B cell (primary cell): ENCODE data around the gene TTC6. TPM values are rescaled to one million over a fixed set of nuclear protein-coding genes. Genes with fewer than 3 reads are reported as not detected.

ENCODE experiments used
- ATAC-seq: fragments of 200-7000 bp; cut with Tn5 transposase; one replicate; pipeline ENCODE4 v1.10.0; 2021; ENCODE audit warnings: low read depth, mild to moderate bottlenecking, moderate number of reproducible peaks, moderate library complexity
- CTCF ChIA-PET: fragments of 350-600 bp; sonication (Branson Sonifier 250); formaldehyde crosslinking; loops from one replicate; lab custom pipeline; 2021; ENCODE audit warnings: antibody characterized with exemption, inconsistent platforms; lab: Charles Lee
- POLR2A ChIA-PET: fragments of 350-600 bp; sonication (Branson Sonifier 250); formaldehyde crosslinking; loops from one replicate; lab custom pipeline; 2021; ENCODE audit warnings: antibody characterized with exemption; lab: Charles Lee
- DNase-seq: peaks from one replicate; pipeline ENCODE4 v3.0.0; 2013
- H2AFZ ChIP-seq: 2 replicates; pipeline ENCODE4 v1.6.1; 2012; ENCODE audit warnings: mild to moderate bottlenecking, low read depth, low read length; ENCODE audit not compliant: insufficient read depth, poor library complexity, severe bottlenecking
- H3K27ac ChIP-seq, 2 donors: 1 replicate in 1 of 2; 2 replicates in 1 of 2; pipeline ENCODE4 v1.5.1; 2012 to 2013; ENCODE audit warnings: low read length in 2 of 2, mild to moderate bottlenecking in 2 of 2, moderate library complexity in 1 of 2
- H3K27me3 ChIP-seq, 4 experiments: fragments of 200-600 bp in 1 of 4; sonication (generic) in 1 of 4; replicated peaks in 1 of 4; 1 replicate in 2 of 4; 2 replicates in 2 of 4; pipeline versions ENCODE4 v1.6.1 to v1.7.0; 2013 to 2016; ENCODE audit warnings: low read length in 3 of 4, mild to moderate bottlenecking in 2 of 4, mixed read lengths in 1 of 4, moderate library complexity in 1 of 4; ENCODE audit not compliant: insufficient read depth in 4 of 4, control insufficient read depth in 3 of 4; ENCODE audit errors: control extremely low read depth in 1 of 4
- H3K36me3 ChIP-seq, 2 experiments: replicated peaks in 1 of 2; 1 replicate in 1 of 2; 2 replicates in 1 of 2; pipeline versions ENCODE4 v1.6.1 to v1.7.1; 2013; ENCODE audit warnings: low read length in 1 of 2; ENCODE audit not compliant: insufficient read depth in 2 of 2, control insufficient read depth in 1 of 2; ENCODE audit errors: control extremely low read depth in 1 of 2, extremely low read depth in 1 of 2
- H3K4me1 ChIP-seq, 2 donors: fragments of 200-600 bp in 1 of 2; sonication (generic) in 1 of 2; 1 replicate in 1 of 2; 2 replicates in 1 of 2; pipeline versions ENCODE4 v1.5.1 to v1.6.1; 2013 to 2017; ENCODE audit warnings: low read length in 2 of 2; ENCODE audit not compliant: control insufficient read depth in 2 of 2, insufficient read depth in 2 of 2
- H3K4me2 ChIP-seq: replicated peaks from 2 replicates; pipeline ENCODE3; 2012; ENCODE audit warnings: mild to moderate bottlenecking, low read depth, low read length; ENCODE audit not compliant: poor library complexity, severe bottlenecking
- H3K4me3 ChIP-seq, 5 experiments: fragments of 200-600 bp in 1 of 5; sonication (generic) in 1 of 5; 1 replicate in 3 of 5; 2 replicates in 2 of 5; pipeline versions ENCODE4 v1.5.1 to v1.7.0; 2011 to 2016; ENCODE audit warnings: low read length in 4 of 5, mild to moderate bottlenecking in 4 of 5, low read depth in 2 of 5, control low read depth in 1 of 5, moderate library complexity in 1 of 5; ENCODE audit not compliant: insufficient read depth in 1 of 5; ENCODE audit errors: control extremely low read depth in 1 of 5, extremely low read depth in 1 of 5
- H3K79me2 ChIP-seq: fragments of 200-600 bp; sonication (generic); one replicate; pipeline ENCODE4 v1.6.0; 2016; ENCODE audit warnings: low read length; ENCODE audit not compliant: control insufficient read depth, insufficient read depth
- H3K9ac ChIP-seq: fragments of 200-600 bp; sonication (generic); 2 replicates; pipeline ENCODE4 v1.6.1; 2017; ENCODE audit warnings: mild to moderate bottlenecking, low read length, moderate library complexity
- H3K9me3 ChIP-seq, 3 donors: one replicate each; pipeline versions ENCODE4 v1.6.1 to v1.7.1; 2013; ENCODE audit warnings: low read length in 2 of 3; ENCODE audit not compliant: control insufficient read depth in 2 of 3, insufficient read depth in 1 of 3; ENCODE audit errors: control extremely low read depth in 1 of 3
- H4K20me1 ChIP-seq: 2 replicates; pipeline ENCODE4 v1.6.0; 2012; ENCODE audit warnings: mild to moderate bottlenecking, low read length; ENCODE audit not compliant: insufficient read depth, control insufficient read depth, poor library complexity, severe bottlenecking
- H3K27ac Mint-ChIP-seq: one replicate; pipeline ENCODE4 v1.8.0; 2021; ENCODE audit warnings: mixed read lengths
- H3K27me3 Mint-ChIP-seq: one replicate; pipeline ENCODE4 v1.8.0; 2021; ENCODE audit warnings: mixed read lengths
- H3K4me1 Mint-ChIP-seq: one replicate; pipeline ENCODE4 v1.8.0; 2021; ENCODE audit warnings: mixed read lengths
- H3K4me3 Mint-ChIP-seq: one replicate; pipeline ENCODE4 v1.8.0; 2021; ENCODE audit warnings: mixed read lengths
- H3K9me3 Mint-ChIP-seq: one replicate; pipeline ENCODE4 v1.8.0; 2022; ENCODE audit warnings: mixed read lengths; ENCODE audit not compliant: insufficient read depth
- CTCF ChIP-seq: fragments of 200-600 bp; IDR thresholded peaks from one replicate; pipeline ENCODE4 v1.8.0; 2022; ENCODE audit warnings: antibody characterized with exemption, mild to moderate bottlenecking
- EZH2 ChIP-seq: IDR thresholded peaks from 2 replicates; pipeline ENCODE4 v1.6.1; 2012; ENCODE audit warnings: borderline replicate concordance, low read depth, mild to moderate bottlenecking, moderate library complexity, low read length; ENCODE audit not compliant: insufficient read depth, poor library complexity, severe bottlenecking
- WGBS: methylation state at CpG from one replicate; pipeline ENCODE4 v1.1.5; 2013; ENCODE audit warnings: missing lambda C conversion rate; ENCODE audit not compliant: insufficient coverage; 5-methylcytosine and 5-hydroxymethylcytosine counted together
- intact Hi-C: fragments of 100-400 bp; cut with micrococcal nuclease; formaldehyde crosslinking; loops from one replicate; pipeline ENCODE4 v1.10.0; 2022
- polyA plus RNA-seq: library from polyadenylated mRNA; depleted of rRNA; stranded (reverse); fragments of >200 nt; gene quantifications from 2 replicates; pipeline ENCODE4 v1.2.3, GENCODE V29; 2012
- total RNA-seq, 2 donors: library from RNA; stranded (reverse); fragments of 120-200 nt in 1 of 2; gene quantifications; 1 replicate in 1 of 2; 2 replicates in 1 of 2; pipeline versions ENCODE4 v1.2.3 to v1.2.4, GENCODE V29; 2013 to 2022

TTC6 gene
- total and polyA plus RNA-seq, 2 donors (not counting 1 experiment from before 2014, with no cell fraction given): not detected

DNA sequence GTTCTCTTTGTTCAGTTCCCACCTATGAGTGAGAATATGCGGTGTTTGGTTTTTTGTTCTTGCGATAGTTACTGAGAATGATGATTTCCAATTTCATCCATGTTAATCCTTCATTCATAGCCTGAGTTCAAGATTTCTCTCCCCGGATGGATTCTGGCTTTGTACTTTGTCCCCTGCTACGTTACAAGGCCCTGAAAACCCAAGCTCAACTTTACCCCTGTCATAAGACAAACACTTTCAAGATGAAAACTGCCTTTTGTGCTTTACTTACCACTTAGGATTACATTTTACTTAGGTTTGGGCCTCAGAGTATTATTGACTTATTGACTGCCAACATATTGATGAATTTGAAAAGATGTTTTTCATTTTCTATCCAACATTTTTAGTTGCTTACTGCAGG lies 36.7 kb upstream of the TTC6 start:
- H3K27me3 Mint-ChIP-seq: no peaks in the 10 kb centered on the region
- Histone ChIP-seq H3K4me2 (no peak overlapping the region), H3K27me3 (no peaks in the 10 kb centered on the region), H3K9ac (no peak overlapping the region), H3K79me2 (no peaks in the 10 kb centered on the region), H3K27ac (no peak overlapping the region), H2AFZ (no peak overlapping the region), H3K4me3 (no peak overlapping the region), H3K9me3 (peaks cover 0 to 3% (median 2%) of the 10 kb centered on the region in 3 donors), H3K36me3 (no peaks in the 10 kb centered on the region), H3K4me1 (no peaks in the 10 kb centered on the region), H4K20me1 (no peaks in the 10 kb centered on the region)
- 70% methylated on average over 2 of the region's 4 CpGs for WGBS
- no peaks in the 10 kb centered on the region for H3K9me3 Mint-ChIP-seq
- no peak for DNase-seq
- H3K4me1 Mint-ChIP-seq: no peaks in the 10 kb centered on the region
- CTCF ChIA-PET: no interaction called here
- no peak overlapping the region for H3K4me3 Mint-ChIP-seq
- H3K27ac Mint-ChIP-seq: no peak overlapping the region
- TF ChIP-seq EZH2 (no peak), CTCF (no peak)
- intact Hi-C loops: no loop called here
- POLR2A ChIA-PET: no interaction called here
- ATAC-seq: no peak

GRCh38 chr14:37559386-37559785 lies 36.0 kb upstream of the TTC6 start:
- H2AFZ ChIP-seq: no peak overlapping the region
- H3K4me3 ChIP-seq: no peak overlapping the region
- H3K79me2 ChIP-seq: no peaks in the 10 kb centered on the region
- DNase-seq (no peak), ATAC-seq (no peak)
- H3K9ac ChIP-seq: no peak overlapping the region
- Mint-ChIP-seq H3K27ac (no peak overlapping the region), H3K9me3 (no peaks in the 10 kb centered on the region), H3K4me1 (no peaks in the 10 kb centered on the region), H3K4me3 (no peak overlapping the region), H3K27me3 (no peaks in the 10 kb centered on the region)
- H3K27ac ChIP-seq: no peak overlapping the region
- POLR2A ChIA-PET: no interaction called here
- intact Hi-C loops: no loop called here
- no peaks in the 10 kb centered on the region for H3K36me3 ChIP-seq
- no peaks in the 10 kb centered on the region for H3K4me1 ChIP-seq
- WGBS: 97% methylated on average over 3 of the region's 6 CpGs
- peaks cover 0 to 3% (median 0%) of the 10 kb centered on the region in 3 donors for H3K9me3 ChIP-seq
- TF ChIP-seq CTCF (no peak), EZH2 (no peak)
- no peaks in the 10 kb centered on the region for H3K27me3 ChIP-seq
- no peaks in the 10 kb centered on the region for H4K20me1 ChIP-seq
- no peak overlapping the region for H3K4me2 ChIP-seq
- CTCF ChIA-PET: no interaction called here
